Omental fat pad (tissue), 4 donors: Measurements from ENCODE around the gene CHD2. TPM values are rescaled to one million over a fixed set of nuclear protein-coding genes. Genes with fewer than 3 reads are reported as not detected.

Experiments
- ATAC-seq: fragments of 150-250 bp; one replicate; pipeline ENCODE4 v1.9.1; 2016; ENCODE audit warnings: mild to moderate bottlenecking, moderate library complexity; ENCODE audit not compliant: low FRiP score
- DNase-seq: peaks from one replicate; pipeline ENCODE4 v3.0.0-alpha.2; 2019; ENCODE audit warnings: low spot score
- total RNA-seq, 4 donors: library from RNA; depleted of rRNA; stranded (reverse); fragments of >200 nt; gene quantifications; one replicate each; pipeline ENCODE4 v1.1.0, GENCODE V29; 2016
- TF ChIP-seq, protein P1 (sequence below), 3 donors: fragments of 450-650 bp; IDR thresholded peaks; one replicate each; pipeline ENCODE4 v1.5.1; 2016 to 2017; ENCODE audit warnings: antibody characterized with exemption in 3 of 3, mild to moderate bottlenecking in 3 of 3, moderate library complexity in 2 of 3

Gene CHD2
- total RNA-seq, 4 donors from 2014 or later: 77.7 to 140 (median 134) TPM

DNA sequence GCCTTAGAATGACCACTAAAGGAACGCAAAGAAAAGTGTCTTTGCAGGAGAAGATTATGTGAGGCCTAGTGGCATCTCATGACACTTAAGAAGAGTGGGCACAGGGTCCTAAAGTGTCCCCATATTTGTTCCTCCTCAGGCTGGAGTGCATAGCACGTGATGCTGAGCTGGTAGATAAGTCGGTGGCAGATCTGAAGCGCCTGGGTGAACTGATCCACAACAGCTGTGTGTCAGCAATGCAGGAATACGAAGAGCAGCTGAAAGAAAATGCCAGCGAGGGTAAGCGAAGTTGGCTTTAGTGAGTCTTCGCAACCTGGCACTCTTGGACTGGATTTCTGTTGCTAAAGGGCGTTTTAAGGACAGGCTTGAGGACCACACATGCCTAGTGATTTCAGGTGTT lies 92.6 kb downstream of the CHD2 start:
- DNase-seq (no peak), ATAC-seq (no peak)
- TF ChIP-seq, protein P1, sequence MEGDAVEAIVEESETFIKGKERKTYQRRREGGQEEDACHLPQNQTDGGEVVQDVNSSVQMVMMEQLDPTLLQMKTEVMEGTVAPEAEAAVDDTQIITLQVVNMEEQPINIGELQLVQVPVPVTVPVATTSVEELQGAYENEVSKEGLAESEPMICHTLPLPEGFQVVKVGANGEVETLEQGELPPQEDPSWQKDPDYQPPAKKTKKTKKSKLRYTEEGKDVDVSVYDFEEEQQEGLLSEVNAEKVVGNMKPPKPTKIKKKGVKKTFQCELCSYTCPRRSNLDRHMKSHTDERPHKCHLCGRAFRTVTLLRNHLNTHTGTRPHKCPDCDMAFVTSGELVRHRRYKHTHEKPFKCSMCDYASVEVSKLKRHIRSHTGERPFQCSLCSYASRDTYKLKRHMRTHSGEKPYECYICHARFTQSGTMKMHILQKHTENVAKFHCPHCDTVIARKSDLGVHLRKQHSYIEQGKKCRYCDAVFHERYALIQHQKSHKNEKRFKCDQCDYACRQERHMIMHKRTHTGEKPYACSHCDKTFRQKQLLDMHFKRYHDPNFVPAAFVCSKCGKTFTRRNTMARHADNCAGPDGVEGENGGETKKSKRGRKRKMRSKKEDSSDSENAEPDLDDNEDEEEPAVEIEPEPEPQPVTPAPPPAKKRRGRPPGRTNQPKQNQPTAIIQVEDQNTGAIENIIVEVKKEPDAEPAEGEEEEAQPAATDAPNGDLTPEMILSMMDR (IDR thresholded peaks at IDR 0.05): no peak

DNA sequence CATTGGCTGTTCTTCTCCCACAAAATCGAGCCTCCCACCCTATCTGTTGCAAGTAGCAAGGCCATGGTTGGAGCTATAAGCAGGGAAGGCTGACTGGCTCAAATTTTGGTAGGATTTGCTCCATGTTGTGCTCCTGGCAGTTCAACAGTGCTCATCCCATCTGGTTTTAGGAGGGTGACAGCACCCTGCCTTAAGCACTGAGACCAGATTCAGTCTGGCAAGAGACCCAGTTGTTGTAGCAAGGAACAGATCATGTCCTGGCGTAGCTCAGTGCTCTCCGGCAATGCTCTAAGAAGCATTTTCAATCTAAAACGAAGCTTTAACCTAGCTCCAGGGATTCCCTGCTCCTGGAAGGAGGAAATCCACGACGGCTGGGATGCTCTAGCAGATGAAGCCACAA lies 97.7 kb downstream of the CHD2 start:
- DNase-seq (no peak), ATAC-seq (no peak)
- TF ChIP-seq, protein P1 (IDR thresholded peaks at IDR 0.05): no peak

DNA sequence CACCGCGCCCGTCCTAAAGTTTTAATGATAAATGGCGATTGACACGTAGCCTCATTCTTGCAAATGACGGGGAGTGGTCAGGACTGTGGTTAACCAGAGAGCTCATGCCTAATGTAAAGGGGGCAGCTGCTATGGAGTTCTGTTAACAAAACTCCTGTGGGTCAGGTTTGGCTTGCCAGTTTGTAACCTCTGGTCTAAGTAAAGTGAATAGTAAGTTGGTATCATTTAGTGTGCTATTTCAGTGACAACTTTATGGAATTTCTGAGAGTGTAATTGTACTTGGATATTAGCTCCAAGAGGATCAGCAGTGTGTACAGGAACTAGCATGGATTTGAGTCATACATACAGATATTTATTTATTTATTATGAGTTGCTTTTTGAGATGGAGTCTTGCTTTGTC lies 101.0 kb downstream of the CHD2 start:
- TF ChIP-seq, protein P1 (IDR thresholded peaks at IDR 0.05): no peak
- DNase-seq (no peak), ATAC-seq (no peak)

DNA sequence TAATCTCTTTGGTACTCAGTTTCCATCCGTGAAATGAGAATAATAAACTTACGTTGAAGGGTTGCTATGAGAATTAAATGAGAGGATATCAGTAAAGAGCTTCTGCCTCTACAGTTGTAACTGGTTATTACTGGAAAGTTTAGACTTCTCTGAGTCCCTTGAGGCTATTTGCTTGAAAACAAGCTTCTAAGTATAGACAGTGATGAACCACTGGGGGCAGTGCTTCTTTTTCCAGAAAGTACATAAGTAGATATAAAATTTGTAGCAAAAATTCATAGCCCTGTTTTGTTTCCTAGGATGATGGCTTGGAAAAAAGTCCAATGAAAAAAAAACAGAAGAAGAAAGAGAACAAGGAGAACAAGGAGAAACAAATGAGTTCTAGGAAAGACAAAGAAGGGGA lies 101.8 kb downstream of the CHD2 start:
- DNase-seq (no peak), ATAC-seq (no peak)
- TF ChIP-seq, protein P1 (IDR thresholded peaks at IDR 0.05): no peak

DNA sequence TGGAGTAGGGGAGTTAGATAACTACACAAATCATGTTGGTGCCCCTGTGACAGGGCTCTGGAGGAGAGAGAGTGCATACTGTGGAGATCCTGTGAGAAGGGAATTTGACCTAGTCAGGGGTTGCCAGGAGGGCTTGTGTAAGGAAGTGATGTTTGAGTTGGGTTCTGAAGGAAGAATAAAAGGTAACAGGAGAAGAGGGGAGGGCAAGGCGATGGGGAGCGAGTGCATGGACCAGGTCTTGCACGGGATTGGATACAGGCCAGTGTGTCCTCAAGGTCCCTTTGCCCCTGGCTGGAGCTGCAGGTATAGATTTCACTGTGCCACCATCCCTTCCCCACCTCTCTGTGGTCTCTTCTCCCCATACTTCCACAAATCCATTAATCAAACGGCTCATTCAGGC lies 105.0 kb downstream of the CHD2 start:
- TF ChIP-seq, protein P1 (IDR thresholded peaks at IDR 0.05): no peak

DNA sequence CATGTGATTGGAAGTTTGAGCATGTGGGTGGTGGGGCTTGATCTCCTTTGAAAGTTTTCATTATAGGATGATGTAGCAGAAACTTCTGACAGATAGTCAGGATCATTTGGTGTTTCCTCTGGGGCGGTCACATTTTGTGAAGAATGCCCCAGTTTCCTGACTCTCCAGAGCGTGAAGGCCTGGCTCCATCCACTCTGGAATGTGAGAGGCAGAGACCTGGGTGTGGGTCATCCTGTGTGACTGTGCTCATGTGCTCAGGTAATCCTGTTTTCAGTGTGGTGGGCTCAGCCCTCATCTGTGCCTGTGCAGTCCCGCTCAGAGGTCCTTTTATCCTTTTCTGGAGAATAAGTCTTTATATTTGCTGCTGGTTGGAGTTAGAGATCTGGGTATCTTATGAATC lies 107.9 kb downstream of the CHD2 start:
- TF ChIP-seq, protein P1 (IDR thresholded peaks at IDR 0.05): no peak
- DNase-seq: no peak
- ATAC-seq: no peak

More for the DNA sequence above, 105.0 kb downstream of the CHD2 start:
- no peak for ATAC-seq
- DNase-seq: no peak

DNA sequence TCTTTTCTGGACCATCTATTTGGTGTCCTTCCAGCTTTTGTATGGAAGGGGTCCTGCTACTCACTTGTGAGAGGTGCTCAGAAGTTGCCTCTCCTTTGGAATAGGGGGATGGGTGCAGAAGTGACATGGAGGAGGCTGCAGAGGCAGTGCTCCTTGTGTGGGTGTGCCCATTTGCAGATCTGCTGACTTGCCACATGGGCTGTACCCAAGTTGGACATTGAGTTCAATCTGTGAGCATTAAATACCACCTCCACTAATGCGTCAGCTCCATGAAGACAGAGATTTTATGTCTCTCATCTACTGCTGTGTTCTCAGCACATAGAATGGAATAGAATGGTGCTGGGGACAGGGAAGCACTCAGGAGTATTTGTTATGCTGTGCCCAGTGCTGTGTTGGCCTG lies 112.7 kb downstream of the CHD2 start:
- ATAC-seq (no peak), DNase-seq (no peak)
- TF ChIP-seq, protein P1 (IDR thresholded peaks at IDR 0.05): no peak
